Upper lobe of left lung (tissue), 6 donors: ENCODE results near the gene BMAL1. TPM values are rescaled to one million over a fixed set of nuclear protein-coding genes. Genes with fewer than 3 reads are reported as not detected.

ENCODE experiments used
- ATAC-seq, 2 donors: fragments of 200-7000 bp; cut with Tn5 transposase; one replicate each; pipeline ENCODE4 v1.9.1; 2022; ENCODE audit warnings: mild to moderate bottlenecking in 2 of 2, moderate library complexity in 2 of 2; ENCODE audit not compliant: low FRiP score in 2 of 2
- DNase-seq, 2 donors: peaks; one replicate each; pipeline ENCODE4 v3.0.0-alpha.2; 2019 to 2020
- H3K27ac ChIP-seq, 4 donors: fragments of 200-600 bp; sonication (generic); one replicate each; pipeline ENCODE4 v1.5.1; 2016 to 2019
- H3K27me3 ChIP-seq, 4 donors: fragments of 200-600 bp; sonication (generic); one replicate each; pipeline ENCODE4 v1.5.1; 2017 to 2019
- H3K36me3 ChIP-seq, 4 donors: fragments of 200-600 bp; sonication (generic); one replicate each; pipeline ENCODE4 v1.5.1; 2016 to 2019
- H3K4me1 ChIP-seq, 4 donors: fragments of 200-600 bp; sonication (generic); one replicate each; pipeline ENCODE4 v1.5.1; 2018 to 2019
- H3K4me3 ChIP-seq, 4 donors: fragments of 200-600 bp; sonication (generic); one replicate each; pipeline ENCODE4 v1.5.1; 2017 to 2019; ENCODE audit warnings: mild to moderate bottlenecking in 2 of 4, moderate library complexity in 1 of 4
- H3K9me3 ChIP-seq, 4 donors: fragments of 200-600 bp; sonication (generic); one replicate each; pipeline ENCODE4 v1.5.1; 2018 to 2019
- CTCF ChIP-seq, 6 experiments: fragments of 450-650 bp in 4 of 6; fragments of 200-600 bp in 2 of 6; sonication (generic) in 2 of 6; IDR thresholded peaks; one replicate each; pipeline ENCODE4 v1.5.1; 2016 to 2019; ENCODE audit warnings: antibody characterized with exemption in 6 of 6
- EP300 ChIP-seq, 4 donors: sonication (generic); formaldehyde crosslinking; IDR thresholded peaks; one replicate each; pipeline ENCODE4 v1.5.1; 2017; ENCODE audit warnings: antibody characterized with exemption in 4 of 4, control low read depth in 2 of 4
- POLR2A ChIP-seq, 4 donors: fragments of 450-650 bp; IDR thresholded peaks; one replicate each; pipeline ENCODE4 v1.5.1; 2016 to 2017; ENCODE audit warnings: antibody characterized with exemption in 4 of 4, mild to moderate bottlenecking in 2 of 4
- POLR2AphosphoS5 ChIP-seq, 2 donors: sonication (generic); formaldehyde crosslinking; IDR thresholded peaks; one replicate each; pipeline ENCODE4 v1.5.1; 2017; ENCODE audit warnings: antibody characterized with exemption in 2 of 2
- WGBS, 2 donors: methylation state at CpG; one replicate each; pipeline ENCODE4 v1.1.5; 2017 to 2018; 5-methylcytosine and 5-hydroxymethylcytosine counted together
- total RNA-seq, 6 donors: library from RNA; depleted of rRNA in 4 of 6; stranded (reverse); fragments of >200 nt in 4 of 6; gene quantifications; one replicate each; pipeline versions ENCODE4 v1.1.0 to v1.2.1, GENCODE V29; 2016 to 2021
- donor health status: DM: no; HTN: no; CAD: no; lungs with moderate emphysema.
- donor health status: DM: no; HTN: yes; CAD: no; lungs with severe emphysema.

The BMAL1 gene
- total RNA-seq, 6 donors from 2014 or later = 16.1 to 57.6 (median 35.7) TPM

DNA sequence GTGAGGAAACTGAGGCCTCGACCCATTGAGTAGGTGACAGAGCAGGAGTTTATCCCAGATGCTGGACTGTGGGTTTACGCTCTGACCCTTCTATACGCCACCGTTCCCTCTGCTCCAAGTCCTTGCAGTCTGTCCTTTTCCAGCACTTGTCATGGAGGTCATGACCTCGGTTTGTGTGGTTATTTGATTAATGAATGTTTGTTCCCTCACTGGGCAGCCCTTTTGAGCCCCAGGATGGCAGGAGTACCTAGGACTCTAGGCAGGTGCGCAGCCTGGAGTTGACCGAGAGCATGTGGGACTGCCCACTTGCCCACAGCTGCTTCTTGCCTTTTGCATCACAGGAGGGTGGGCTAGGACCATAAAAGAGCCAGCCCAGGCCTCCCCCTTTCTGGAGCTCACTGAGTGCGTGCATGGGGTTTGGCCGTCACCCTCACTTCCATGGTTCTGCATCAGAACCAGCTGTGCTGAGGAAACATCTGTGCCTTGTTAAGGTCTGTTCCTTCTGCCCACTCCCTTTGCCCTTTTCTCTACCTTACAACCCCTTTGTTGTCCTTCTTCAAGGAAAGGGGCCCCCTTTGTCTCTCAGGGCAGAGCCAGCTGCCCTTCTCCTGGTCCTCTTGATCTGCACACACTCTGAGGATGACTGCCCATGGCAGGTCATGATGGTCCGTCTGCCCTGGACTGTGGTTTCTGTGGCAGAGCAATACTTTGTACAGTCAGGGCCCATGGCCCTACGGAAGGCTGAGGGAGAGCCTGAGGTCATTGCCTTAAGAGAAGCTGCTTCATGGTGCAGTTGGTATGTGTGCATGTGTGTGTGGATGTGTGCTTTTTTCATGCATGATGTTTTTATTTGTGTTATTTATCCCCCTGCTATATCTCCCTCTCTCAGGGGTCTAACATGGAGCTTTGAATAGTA is 38.2 kb downstream of the BMAL1 start:
- ATAC-seq = peak; percentile 16 to 44
- 83 to 88% methylated on average over 10 to 11 of the region's 11 CpGs for WGBS, 2 donors
- Histone ChIP-seq H3K4me3 (no peak overlapping the region), H3K9me3 (no peaks in the 10 kb centered on the region), H3K36me3 (peaks cover 0 to 7% (median 4%) of the 10 kb centered on the region in 4 donors), H3K27me3 (no peaks in the 10 kb centered on the region), H3K27ac (peak overlapping the region in 2 of 4 donors; percentile 17 to 45), H3K4me1 (peaks cover 27 to 57% (median 50%) of the 10 kb centered on the region in 4 donors)
- DNase-seq = no peak
- TF ChIP-seq POLR2AphosphoS5 (IDR thresholded peaks at IDR 0.05) (no peak), POLR2A (IDR thresholded peaks at IDR 0.05) (no peak), EP300 (IDR thresholded peaks at IDR 0.05) (no peak)

DNA sequence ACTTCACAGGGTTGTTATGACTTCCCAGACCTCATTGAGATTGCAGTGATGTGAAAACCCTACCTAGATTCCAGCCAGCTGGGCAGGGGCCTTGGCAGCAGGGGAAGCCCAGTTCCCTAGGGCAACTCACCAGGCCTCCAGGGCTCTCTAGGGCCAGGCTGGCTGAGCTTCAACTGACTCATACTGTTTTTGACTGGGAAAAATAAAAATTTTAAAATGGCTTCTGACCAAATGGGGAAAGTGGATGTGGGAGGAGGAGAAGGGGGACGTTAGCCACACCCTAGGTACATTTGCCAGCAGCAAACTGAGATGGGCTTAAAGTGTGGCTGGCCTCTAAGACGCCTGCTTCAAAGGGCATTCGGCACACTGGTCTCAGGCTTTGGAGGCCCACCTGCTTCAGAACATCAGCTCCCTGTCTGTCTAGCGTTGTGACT is 39.0 kb downstream of the BMAL1 start:
- ATAC-seq (peak; percentile 62 to 74), DNase-seq (peak in 1 of 2 donors; percentile 76)
- Histone ChIP-seq H3K4me3 (no peak overlapping the region), H3K4me1 (peaks cover 27 to 57% (median 49%) of the 10 kb centered on the region in 4 donors), H3K9me3 (no peaks in the 10 kb centered on the region), H3K27me3 (no peaks in the 10 kb centered on the region), H3K27ac (peak overlapping the region in 2 of 4 donors; percentile 8 to 36), H3K36me3 (peaks cover 0 to 7% (median under 1%) of the 10 kb centered on the region in 4 donors)
- TF ChIP-seq EP300 (IDR thresholded peaks at IDR 0.05) (no peak), CTCF (IDR thresholded peaks at IDR 0.05) (no peak), POLR2AphosphoS5 (IDR thresholded peaks at IDR 0.05) (no peak), POLR2A (IDR thresholded peaks at IDR 0.05) (no peak)
- 58 to 67% methylated on average over 4 of the region's 4 CpGs for WGBS, 2 donors

DNA sequence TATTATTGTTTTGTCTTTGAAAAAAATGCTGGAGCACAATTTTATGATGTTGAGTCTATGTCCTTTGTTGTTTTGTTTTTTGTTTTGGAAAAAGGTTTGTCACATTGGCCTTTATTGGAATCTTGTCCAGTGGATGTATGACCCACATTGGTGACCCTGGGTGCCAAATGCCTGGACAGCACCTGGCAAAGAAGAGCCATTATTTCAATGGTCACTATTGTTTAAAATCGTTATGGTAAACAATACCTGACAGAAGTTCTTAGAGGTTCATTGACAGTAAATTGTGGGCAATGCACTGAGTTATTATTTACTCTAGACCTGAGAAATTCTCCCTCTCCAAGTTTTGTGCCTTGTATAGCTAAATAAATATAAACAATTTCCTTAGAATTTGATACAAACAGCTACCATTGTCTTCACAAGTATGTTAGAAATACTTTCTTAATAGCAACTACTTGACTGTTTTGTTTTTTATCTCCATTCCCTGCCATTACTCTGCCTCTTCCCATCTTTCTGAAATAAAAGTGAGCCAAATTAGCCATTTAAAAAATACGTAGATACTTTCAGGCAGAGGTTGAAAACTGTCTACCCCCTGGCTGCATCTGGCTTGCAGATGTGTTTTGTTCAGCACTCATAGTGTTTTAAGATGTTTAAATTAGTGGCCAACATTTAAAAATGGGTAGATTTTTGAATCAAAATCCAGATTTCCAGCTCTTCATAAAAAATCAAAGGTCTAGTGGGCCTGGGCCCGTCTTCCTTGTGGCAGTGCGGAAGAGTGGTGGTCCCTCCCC is 39.9 kb downstream of the BMAL1 start:
- no peak overlapping the region for H3K4me3 ChIP-seq
- peaks cover 0 to 6% (median 0%) of the 10 kb centered on the region in 4 donors for H3K36me3 ChIP-seq
- peak overlapping the region in 1 of 4 donors; percentile 8 for H3K27ac ChIP-seq
- ATAC-seq = no peak
- TF ChIP-seq POLR2AphosphoS5 (IDR thresholded peaks at IDR 0.05) (no peak), CTCF (IDR thresholded peaks at IDR 0.05) (no peak), POLR2A (IDR thresholded peaks at IDR 0.05) (no peak), EP300 (IDR thresholded peaks at IDR 0.05) (no peak)
- no peak for DNase-seq
- H3K9me3 ChIP-seq = no peaks in the 10 kb centered on the region
- H3K4me1 ChIP-seq = peaks cover 27 to 57% (median 49%) of the 10 kb centered on the region in 4 donors
- H3K27me3 ChIP-seq = no peaks in the 10 kb centered on the region
- WGBS, 2 donors = 82 to 84% methylated on average over 4 of the region's 4 CpGs

GRCh38 chr11:13318498-13319295 is 41.1 kb downstream of the BMAL1 start:
- no peaks in the 10 kb centered on the region for H3K27me3 ChIP-seq
- no peak for DNase-seq

GRCh38 chr11:13320688-13321087 is 43.1 kb downstream of the BMAL1 start:
- no peak for TF ChIP-seq POLR2A (IDR thresholded peaks at IDR 0.05)
- Histone ChIP-seq H3K4me1 (peaks cover 15 to 38% (median 28%) of the 10 kb centered on the region in 4 donors), H3K27me3 (no peaks in the 10 kb centered on the region), H3K36me3 (no peaks in the 10 kb centered on the region), H3K4me3 (no peak overlapping the region), H3K27ac (no peak overlapping the region), H3K9me3 (no peaks in the 10 kb centered on the region)
- 89 to 91% methylated on average over 3 of the region's 3 CpGs for WGBS, 2 donors
- ATAC-seq (no peak), DNase-seq (no peak)

More at GRCh38 chr11:13318498-13319295, 41.1 kb downstream of the BMAL1 start:
- no peak overlapping the region for H3K4me3 ChIP-seq
- H3K9me3 ChIP-seq = no peaks in the 10 kb centered on the region
- no peak for TF ChIP-seq EP300 (IDR thresholded peaks at IDR 0.05)
- no peak overlapping the region for H3K27ac ChIP-seq
- no peaks in the 10 kb centered on the region for H3K36me3 ChIP-seq
- peaks cover 27 to 55% (median 43%) of the 10 kb centered on the region in 4 donors for H3K4me1 ChIP-seq
- WGBS, 2 donors = 12 to 30% methylated on average over 2 of the region's 2 CpGs
- ATAC-seq = no peak
